GM18861 (cell line): ENCODE data around the gene POLR2L.

Source experiments
- ATAC-seq: cut with Tn5 transposase; IDR thresholded peaks from one replicate; pipeline ENCODE4 v1.9.1; 2021; ENCODE audit not compliant: unreplicated experiment

Gene POLR2L

DNA sequence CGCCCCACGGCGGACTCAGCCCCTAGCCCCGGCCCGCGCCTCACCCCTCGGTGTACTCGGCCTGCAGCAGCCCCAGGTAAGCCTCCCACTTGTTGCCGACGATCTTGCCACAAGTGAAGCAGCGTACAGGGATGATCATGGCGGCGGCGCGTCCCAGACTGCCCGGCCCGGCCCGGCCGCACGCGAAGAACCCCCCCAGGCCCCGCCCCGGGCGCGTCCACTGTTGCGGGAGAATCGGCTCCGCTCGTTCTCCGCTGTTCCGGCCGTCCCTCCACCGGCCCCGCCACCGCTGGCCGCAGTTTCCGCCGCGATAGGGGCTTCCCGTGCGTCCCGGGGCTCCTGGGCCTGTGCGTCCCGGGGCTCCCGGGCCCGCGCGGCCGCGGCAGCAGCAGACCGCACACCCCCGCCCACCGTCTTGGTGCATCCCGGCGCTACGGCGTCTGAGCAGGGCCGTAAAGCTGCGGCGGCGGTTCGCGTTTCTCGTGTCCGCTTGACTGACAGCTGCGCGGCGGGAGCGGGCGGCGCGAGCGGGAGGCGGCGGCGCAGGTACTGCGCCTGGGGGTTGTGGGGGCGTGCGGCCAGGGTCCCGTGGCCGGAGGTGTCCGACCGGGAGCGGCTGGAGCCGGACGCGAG lies at the start of gene POLR2L, which contains the start of gene TSPAN4:
POLR2L (minus strand) TSS at position 160 of the 633 bp plus-strand sequence; CDS start at position 139, 21 bp downstream.
TSPAN4 (plus strand) TSS at position 483 of the 633 bp plus-strand sequence. CDS start 7,453 bp downstream, outside the sequence.
- peak; percentile 39 for ATAC-seq

DNA sequence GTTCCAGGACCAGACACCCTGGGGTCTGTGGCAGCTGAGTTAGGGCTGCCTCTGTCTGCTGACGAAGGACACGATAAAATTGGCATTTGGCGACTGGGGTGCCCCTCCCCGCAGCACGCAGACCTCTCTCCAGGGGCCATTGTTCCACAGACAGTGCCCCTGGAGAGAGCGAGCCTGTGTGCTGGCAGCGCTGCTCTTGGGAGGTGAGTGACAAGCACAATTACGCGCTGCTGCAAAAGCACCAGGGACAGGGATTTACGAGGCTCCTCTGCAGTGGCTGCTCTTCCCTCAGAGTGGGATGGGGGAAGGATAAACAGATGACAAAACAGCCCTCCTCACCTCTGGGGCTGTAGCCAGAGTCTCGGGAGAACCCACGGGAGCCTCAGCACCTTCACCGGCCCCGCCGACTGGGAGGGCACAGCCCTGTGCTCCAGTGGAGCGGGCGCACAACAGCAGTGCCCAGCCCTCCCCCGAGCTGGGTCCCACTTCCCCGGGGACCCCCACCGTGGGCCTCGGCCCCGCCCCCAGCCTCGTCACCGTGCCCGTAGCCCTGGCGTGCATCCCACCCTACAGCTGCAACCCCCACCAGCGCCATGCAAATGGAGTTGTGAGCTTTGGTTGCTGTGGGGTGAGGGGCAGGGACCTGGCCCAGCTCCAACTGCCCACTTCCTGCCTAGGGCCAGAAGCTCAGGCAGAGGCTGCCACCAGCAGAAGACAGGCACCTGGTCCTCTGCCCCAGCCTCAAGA lies 48.6 kb upstream of the POLR2L start:
- ATAC-seq, result no peak

DNA sequence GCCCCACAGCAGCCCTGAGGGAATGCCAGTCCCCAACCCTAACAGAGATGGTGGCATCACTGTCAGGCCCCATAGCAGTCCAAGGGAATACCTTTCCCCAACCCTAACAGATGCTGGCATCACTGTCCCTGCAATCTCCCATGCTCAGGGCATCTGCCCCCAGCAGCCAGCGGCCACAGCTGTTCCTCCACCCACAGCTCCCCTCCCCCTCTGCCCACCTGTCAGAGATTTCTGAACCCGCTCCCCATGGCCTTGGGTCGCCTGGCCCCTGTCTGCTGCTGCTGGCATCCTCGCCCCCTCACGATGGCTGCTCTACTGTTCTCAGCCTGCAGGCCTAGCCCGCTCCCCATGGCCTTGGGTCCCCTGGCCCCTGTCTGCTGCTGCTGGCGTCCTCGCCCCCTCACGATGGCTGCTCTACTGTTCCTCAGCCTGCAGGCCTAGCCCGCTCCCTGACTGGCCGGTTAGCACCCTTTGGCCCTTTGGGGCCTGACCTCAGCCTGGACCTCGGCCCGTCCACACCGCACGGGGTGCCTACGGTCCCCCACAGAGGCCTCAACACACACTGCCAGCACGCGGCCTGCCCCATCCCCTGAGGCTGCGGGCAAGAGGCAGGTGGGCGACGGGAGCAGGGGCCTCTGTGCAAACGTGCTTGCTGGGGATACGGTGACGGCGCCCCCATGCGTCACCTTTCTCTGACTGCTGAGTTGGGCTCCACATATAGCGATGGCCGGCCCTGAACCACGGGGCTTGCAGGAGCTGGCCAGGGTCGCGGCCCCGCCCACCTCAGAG lies 47.6 kb upstream of the POLR2L start:
- ATAC-seq, result no peak

DNA sequence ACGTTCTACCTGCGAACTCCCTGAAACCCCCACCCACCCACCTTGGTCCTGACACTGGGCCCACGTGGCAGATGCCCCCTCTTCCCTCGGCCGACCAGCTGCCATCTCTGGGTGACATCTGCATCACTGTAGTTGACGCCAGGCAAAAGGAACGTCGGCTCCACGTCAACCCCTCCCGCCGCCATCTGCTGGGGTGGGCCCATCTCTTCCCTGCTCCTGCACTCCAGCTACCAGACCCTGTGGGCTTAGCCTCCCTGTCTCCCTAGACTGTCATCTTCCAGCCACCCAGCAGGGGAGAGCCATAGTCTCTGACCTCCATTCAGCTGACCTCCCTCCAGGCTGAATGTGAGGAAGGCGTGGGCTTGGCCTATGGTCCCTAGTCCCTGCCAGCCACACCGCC lies 46.9 kb upstream of the POLR2L start:
- ATAC-seq, result no peak

DNA sequence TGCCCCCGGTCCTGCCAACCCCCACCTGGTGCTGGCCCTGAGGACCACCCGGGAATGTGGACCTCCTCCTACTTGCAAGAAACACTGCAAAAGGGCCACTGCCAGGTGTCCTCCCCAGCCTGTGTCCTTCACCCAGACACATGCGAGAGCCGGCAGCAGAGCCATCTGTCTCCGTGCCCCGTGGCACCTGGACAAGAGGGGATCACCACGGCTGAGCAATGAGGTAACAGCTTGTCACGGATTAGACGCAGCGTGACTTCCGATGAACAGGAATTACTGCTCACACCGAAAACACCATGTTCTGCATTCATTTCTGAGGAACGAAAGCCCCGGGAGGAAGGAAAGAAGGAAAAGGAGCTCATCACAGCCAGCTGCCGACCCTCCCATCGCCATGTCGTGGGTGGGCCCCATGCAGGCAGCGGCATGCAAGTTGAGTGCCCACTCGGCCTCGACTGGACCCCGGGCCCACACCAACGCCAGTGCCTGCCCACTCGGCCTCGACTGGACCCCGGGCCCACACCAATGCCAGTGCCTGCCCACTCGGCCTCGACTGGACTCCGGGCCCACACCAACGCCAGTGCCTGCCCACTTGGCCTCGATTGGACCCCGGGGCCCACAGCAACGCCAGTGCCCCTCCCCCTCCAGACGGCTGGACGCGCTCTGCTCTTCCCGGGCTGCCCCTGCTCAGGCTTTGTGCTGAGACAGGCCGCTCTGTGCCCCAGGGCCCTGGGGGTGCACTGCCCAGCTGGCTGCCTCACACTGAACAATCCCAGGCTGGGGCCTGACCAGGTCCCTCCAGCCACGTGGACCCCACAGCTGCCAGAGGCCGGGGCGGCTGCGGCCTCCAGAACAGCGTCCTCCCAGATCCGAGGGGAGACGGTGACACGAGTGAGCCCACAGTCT lies 46.2 kb upstream of the POLR2L start:
- no peak for ATAC-seq

DNA sequence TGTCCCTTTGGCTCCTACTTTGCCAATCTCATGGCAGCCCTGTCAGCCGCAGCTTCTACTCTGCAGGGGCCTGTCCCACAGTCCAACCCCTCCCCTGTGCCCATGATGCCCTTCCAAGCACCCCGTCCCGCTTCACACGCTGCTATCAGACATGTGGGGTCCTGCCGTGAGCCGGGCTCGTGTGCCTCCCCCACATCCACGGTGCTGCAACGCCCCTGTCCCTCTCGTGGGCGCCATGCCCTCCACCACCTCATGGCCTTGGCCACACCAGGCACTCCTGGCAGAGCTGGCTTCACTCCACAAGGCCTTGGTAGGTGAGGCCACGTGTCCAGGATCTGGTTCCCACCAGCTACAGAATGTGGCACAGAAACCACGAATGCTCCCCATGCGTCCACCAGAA lies 45.3 kb upstream of the POLR2L start:
- ATAC-seq, result no peak

DNA sequence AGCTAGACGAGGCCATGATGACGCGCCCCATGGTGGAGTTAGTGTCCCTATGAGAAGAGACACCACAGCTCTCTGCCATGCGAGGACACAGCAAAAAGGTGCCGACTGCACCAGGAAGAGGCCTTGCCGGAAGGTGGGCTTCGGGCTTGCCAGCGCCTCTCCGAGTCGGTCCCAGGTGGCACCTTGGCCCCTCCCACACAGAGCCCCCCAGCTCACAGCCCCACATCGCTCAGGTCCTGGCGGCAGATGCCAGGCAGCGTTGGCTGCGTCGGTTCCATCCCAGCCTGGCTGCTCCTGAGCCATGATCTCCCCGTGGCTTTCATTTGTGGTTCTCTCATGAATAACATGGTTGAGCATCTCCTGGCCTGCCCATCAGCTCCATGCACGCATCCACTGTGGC lies 44.2 kb upstream of the POLR2L start:
- no peak for ATAC-seq

DNA sequence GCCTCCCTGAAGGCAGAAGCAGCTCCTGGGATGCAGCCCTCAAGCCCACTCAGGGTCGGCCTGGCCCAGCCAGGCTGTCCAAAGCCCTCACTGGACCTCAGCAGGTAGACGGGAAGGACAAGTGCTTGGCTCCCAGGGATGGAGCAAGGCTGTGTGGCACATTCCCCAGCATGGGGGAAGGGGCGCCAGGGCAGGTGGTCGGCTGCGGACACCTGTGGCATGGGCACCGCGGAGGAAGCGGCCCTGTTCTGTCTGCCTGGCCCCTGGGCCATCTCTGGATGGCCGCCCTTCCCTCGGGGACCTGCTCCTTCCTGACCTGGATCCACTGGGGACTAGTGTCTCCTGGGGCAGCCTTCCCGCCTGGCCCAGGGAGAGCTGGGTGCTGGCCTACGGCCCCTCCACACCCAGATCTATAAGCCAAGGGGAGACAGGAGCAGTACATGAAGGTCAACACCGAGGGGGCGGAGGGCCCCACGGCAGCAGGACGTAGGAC lies 42.3 kb upstream of the POLR2L start:
- ATAC-seq, result no peak

DNA sequence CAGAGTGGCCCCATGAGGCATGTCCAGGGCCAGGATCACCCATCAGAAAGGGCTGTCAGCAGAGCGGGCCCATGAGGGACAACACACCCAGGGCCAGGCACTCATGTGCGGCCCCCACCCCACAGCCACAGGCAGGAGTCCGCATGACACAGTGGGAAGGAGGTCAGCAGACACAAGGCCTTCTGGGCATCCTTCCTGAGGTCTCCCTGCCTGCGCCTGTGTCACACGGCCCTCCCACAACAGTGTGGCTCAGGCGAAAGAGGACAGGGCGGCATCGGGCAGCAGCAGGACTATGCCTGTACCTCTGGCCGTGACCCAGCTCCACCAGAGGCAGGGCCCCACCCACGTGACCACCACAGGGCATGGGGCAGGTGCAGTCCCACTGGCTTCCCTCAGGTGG lies 41.2 kb upstream of the POLR2L start:
- ATAC-seq, result no peak

DNA sequence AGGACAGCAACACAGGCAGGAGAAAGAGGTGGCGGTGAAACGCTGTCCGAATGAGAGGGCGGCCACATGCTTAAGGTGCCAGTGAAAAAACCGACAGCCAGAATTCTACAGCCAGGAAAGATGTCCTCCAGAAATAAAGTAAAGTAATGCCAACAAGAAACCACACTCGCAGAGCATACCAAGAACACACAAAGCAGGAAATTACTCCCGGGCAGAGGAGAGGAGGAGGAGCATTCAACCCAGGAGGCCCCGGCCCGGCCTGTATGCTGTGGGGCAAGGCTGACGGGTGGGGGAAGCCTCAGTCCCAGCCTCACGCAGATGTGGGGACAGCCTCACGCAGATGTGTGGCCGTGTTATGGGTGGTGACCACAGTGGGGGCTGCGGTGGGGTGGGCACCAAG lies 40.3 kb upstream of the POLR2L start:
- no peak for ATAC-seq

DNA sequence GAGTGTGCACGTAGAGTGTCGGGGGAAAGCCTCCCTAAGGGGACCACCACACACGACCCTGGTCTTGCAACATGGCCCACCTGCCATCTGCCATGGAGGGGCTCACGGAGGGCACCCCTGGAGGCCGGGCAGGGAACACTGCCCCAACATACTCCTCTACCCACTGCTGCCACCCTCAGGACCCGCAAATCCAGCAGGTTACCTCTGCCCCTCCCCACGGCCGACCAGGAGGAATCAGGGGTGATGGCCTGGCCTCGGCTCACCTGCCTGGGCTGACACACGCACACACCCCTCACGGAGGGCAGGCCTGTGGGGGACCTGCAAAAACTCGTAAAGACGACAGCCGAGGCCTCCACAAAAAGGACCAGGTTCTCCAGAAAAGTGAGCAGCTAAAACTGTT lies 38.1 kb upstream of the POLR2L start:
- ATAC-seq, result no peak

DNA sequence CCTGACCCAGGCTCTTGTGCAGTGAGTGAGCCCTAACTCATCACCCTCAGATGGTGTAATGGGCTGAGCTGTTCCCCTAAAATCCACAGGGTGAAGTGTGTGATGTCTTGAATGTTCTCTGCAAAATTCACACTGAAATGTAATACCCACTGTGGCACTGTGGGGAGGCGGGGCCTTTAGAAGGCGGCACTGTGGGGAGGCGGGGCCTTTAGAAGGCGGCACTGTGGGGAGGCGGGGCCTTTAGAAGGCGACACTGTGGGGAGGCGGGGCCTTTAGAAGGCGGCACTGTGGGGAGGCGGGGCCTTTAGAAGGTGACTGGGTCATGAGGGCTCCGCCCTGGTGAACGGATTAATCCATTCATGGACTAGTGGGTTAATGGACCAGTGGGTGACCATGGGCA lies 35.2 kb upstream of the POLR2L start:
- no peak for ATAC-seq

DNA sequence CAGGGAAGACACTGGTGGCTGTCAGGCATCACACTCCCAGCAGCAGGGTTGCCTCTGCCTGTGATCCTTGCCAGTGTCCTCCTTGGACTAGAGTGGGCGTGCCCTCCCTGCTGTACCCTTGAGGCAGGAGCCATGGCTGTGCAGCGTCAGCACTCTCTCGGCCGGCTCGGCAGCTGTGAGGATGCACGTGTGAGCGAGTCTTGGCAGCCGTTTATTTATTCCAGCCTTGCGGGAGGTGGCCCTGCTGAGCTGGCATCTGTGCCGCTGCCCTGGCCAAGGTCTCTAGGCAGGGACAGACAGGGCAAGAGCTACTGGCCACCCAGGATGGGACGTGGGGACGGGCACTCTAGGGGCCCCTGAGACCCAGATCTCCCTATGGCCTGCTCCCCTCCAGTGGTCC lies 34.2 kb upstream of the POLR2L start:
- ATAC-seq, result no peak

DNA sequence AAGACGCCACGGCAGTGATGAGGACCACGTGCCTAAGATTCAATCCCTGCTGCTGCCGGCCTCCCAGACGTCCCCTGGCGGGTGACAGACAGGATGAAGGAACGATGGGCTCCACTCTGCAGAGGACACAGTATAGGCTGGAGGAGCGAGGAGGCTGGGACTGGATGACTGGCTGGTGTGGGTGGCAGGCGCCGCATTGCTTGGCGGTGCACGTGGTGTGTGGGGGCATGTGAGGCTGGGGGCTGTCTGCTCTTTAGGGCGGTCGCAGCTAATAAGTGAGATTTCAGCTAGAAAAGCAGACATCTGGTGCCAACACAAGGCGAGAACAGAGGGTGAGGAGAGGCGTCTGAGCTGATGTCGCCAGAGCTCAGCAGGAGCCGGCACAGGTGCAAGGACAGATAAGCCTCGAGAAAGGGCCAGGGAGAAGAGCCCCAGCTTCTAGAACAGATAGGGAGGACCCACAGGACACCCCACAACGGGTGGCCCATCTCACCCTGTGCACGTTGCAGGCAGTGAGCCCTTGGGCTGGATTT lies 33.5 kb upstream of the POLR2L start:
- no peak for ATAC-seq

DNA sequence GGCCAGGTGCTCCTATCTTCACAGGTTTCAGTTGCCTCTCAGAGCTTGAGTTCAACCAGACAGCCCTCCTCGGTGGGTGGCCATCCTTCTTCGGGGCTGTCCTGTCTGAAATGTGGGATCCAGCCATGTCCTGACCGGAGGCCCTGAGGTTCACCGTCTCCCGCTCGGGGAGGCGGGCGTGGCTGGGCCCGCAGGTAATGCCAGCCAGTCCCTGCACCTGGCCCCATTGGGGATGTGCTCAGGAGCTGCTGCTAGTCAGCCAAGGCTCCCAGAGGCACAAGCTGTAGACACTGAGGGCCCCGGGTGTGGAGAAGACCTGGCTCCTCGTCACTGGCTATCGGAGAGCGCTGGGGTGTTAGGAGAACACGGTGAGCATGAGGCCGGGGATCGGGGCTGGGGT lies 32.9 kb upstream of the POLR2L start:
- no peak for ATAC-seq

DNA sequence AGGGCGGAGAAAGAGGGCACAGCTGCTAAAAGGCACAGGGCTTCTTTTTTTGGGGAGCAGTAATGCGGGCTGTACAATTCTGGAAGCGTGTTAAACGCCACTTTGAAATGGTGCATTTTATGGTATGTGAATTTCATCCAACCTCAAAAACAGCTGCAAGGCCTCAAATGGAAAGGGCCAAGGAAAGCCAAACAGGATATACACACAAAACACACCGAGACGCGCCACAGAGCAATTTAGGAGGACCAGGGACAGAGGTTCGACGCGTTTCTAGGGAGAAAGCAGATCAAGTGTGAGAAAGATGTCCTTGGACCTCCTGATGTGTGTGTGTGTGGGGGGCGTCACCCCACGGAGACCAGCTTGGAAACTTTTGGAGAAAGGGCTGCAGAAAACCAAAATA lies 31.4 kb upstream of the POLR2L start:
- no peak for ATAC-seq

DNA sequence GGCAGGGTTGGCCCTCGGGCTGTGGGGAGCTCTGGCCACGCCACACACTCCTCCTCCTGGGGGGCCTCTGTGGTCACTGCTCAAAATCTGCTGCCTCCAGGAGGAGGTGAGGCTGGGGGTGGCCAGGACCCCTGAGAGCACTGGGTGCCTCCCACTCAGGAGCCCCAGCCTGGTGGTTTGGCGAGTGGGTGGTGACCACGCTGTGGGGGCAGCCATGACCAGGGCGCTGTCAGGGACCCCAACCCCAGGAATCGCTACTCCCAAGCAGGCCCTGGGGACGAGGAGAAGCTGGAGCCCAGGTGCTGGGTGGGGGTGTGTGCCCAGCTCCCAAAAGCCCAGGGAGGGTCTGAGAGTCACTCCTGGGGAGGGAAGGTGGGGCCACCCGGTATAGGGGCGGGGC lies 30.5 kb upstream of the POLR2L start:
- no peak for ATAC-seq

DNA sequence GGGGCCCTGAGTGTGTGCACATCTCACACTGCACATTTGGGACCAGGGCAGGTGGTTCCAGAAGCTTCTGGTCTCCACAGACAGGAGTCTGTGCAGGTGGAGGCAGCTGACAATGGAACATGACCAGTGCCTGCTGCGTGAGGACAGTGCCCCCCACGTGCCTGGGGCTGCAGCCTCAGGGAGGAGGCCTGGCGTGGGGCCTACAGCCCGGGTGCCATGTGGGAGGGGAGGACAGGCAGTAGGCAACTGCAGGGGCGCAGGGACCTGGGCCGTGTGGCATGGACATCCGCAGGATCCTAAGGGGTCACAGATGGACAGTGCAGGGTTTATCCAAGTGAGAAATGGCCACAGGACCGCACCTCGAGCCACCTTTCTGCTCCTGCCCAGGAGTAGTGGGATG lies 29.1 kb upstream of the POLR2L start:
- ATAC-seq, result no peak

DNA sequence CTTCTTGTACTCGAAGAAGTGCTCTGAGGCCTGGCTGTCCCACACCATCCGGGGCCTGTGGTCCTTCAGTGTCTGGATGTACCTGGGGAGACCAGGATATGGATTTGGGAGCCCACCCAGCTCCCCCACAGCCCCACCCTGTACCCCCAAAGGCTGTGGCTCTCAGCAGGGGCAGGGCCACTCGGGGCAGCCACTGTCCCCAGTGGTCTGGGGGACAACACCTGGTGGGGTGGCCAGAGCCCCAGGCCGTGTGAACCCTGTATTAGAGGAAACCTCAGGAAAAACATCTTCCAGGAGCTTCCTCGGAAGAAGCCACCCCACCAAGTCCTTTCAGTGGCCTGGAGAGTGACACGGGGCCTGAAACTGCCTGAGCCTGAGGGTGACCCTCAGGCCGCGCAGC lies 28.1 kb upstream of the POLR2L start:
- ATAC-seq, result no peak

DNA sequence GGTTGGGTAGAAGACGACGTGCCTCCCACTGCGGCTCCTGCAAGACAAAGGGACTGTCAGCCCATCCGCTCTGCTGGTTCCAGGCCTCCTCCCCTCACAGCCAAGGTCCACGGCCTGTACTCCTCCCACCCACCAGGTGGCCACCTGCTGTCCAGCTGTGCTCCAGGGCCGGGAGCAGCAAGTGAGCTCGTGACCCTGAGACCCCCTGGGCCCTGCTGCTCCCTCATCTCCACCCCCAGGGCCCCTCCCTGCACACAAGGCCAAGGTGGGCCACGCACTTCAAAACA lies 27.7 kb upstream of the POLR2L start:
- no peak for ATAC-seq
